ENCODE results near the gene FAM72A. TPM values are rescaled to one million over a fixed set of nuclear protein-coding genes. Genes with fewer than 3 reads are reported as not detected.
"Not testable (repeated sequence)": the region's sequence is repeated elsewhere in the genome, so short reads cannot be mapped to it uniquely, and the experiment has no call there.

Gene FAM72A
- total RNA-seq, 1 donor from 2014 or later, result 8.8 TPM

- H2AFZ ChIP-seq (ENCODE audit: low read depth, low read length); H3K27me3 Mint-ChIP-seq (ENCODE audit: low read depth, unreplicated experiment); H3K36me3 Mint-ChIP-seq (ENCODE audit: low read depth, unreplicated experiment); H3K9ac ChIP-seq (ENCODE audit: low read length); DNase-seq (ENCODE audit: low read depth); H3K79me2 ChIP-seq (ENCODE audit: insufficient read depth, low read length); FAIRE-seq; H3K4me3 ChIP-seq (ENCODE audit: insufficient read depth, low read depth, low read length); H3K9me3 Mint-ChIP-seq (ENCODE audit: unreplicated experiment); H3K27ac Mint-ChIP-seq (ENCODE audit: unreplicated experiment); H3K4me3 Mint-ChIP-seq (ENCODE audit: unreplicated experiment); H3K4me1 Mint-ChIP-seq (ENCODE audit: low read depth, unreplicated experiment); H3K9me3 ChIP-seq (ENCODE audit: insufficient read depth, low read depth, low read length); H3K4me1 ChIP-seq (ENCODE audit: insufficient read depth, low read length); H3K27ac ChIP-seq (ENCODE audit: low read depth, low read length); H3K4me2 ChIP-seq (ENCODE audit: low read length); H3K36me3 ChIP-seq (ENCODE audit: insufficient read depth, low read length); H4K20me1 ChIP-seq (ENCODE audit: insufficient read depth, low read length); H3K27me3 ChIP-seq (ENCODE audit: insufficient read depth, low read length): not testable (repeated sequence)
These were observed 18.9 kb downstream of the FAM72A start for GRCh38 chr1:206183788-206184187.

GRCh38 chr1:206182368-206183317 is 20.0 kb downstream of the FAM72A start:
- H3K36me3 Mint-ChIP-seq (ENCODE audit: low read depth, unreplicated experiment); H3K27me3 Mint-ChIP-seq (ENCODE audit: low read depth, unreplicated experiment); H2AFZ ChIP-seq (ENCODE audit: low read depth, low read length); FAIRE-seq; H3K4me3 Mint-ChIP-seq (ENCODE audit: unreplicated experiment); H3K27me3 ChIP-seq (ENCODE audit: insufficient read depth, low read length); H3K36me3 ChIP-seq (ENCODE audit: insufficient read depth, low read length); H3K27ac Mint-ChIP-seq (ENCODE audit: unreplicated experiment); H3K27ac ChIP-seq (ENCODE audit: low read depth, low read length); H3K4me3 ChIP-seq (ENCODE audit: insufficient read depth, low read depth, low read length); H4K20me1 ChIP-seq (ENCODE audit: insufficient read depth, low read length); H3K4me1 Mint-ChIP-seq (ENCODE audit: low read depth, unreplicated experiment); H3K4me1 ChIP-seq (ENCODE audit: insufficient read depth, low read length); H3K79me2 ChIP-seq (ENCODE audit: insufficient read depth, low read length); H3K9ac ChIP-seq (ENCODE audit: low read length); H3K9me3 ChIP-seq (ENCODE audit: insufficient read depth, low read depth, low read length); H3K9me3 Mint-ChIP-seq (ENCODE audit: unreplicated experiment): not testable (repeated sequence)
- peak; percentile 49 for DNase-seq (ENCODE audit: low read depth)
- H3K4me2 ChIP-seq (ENCODE audit: low read length), result peak overlapping the region; percentile 30

- H3K4me1 Mint-ChIP-seq (ENCODE audit: low read depth, unreplicated experiment); H3K36me3 ChIP-seq (ENCODE audit: insufficient read depth, low read length); H3K27ac ChIP-seq (ENCODE audit: low read depth, low read length); H3K27me3 ChIP-seq (ENCODE audit: insufficient read depth, low read length); H3K4me1 ChIP-seq (ENCODE audit: insufficient read depth, low read length); FAIRE-seq; H3K9me3 ChIP-seq (ENCODE audit: insufficient read depth, low read depth, low read length); H3K36me3 Mint-ChIP-seq (ENCODE audit: low read depth, unreplicated experiment); H3K9me3 Mint-ChIP-seq (ENCODE audit: unreplicated experiment); H3K9ac ChIP-seq (ENCODE audit: low read length); H3K27ac Mint-ChIP-seq (ENCODE audit: unreplicated experiment); H3K4me2 ChIP-seq (ENCODE audit: low read length); H3K4me3 Mint-ChIP-seq (ENCODE audit: unreplicated experiment); H2AFZ ChIP-seq (ENCODE audit: low read depth, low read length); H3K79me2 ChIP-seq (ENCODE audit: insufficient read depth, low read length); H3K27me3 Mint-ChIP-seq (ENCODE audit: low read depth, unreplicated experiment); DNase-seq (ENCODE audit: low read depth); H4K20me1 ChIP-seq (ENCODE audit: insufficient read depth, low read length); H3K4me3 ChIP-seq (ENCODE audit: insufficient read depth, low read depth, low read length): not testable (repeated sequence)
These were observed 23.0 kb downstream of the FAM72A start for GRCh38 chr1:206179666-206180065.

- peak overlapping the region; percentile 47 for H3K27ac ChIP-seq (ENCODE audit: low read depth, low read length)
- peak; percentile 87 for DNase-seq (ENCODE audit: low read depth)
These were observed 24.3 kb downstream of the FAM72A start for GRCh38 chr1:206178061-206178989.

GRCh38 chr1:206176114-206176502 is 26.5 kb downstream of the FAM72A start:
- H3K4me3 ChIP-seq (ENCODE audit: insufficient read depth, low read depth, low read length); H3K79me2 ChIP-seq (ENCODE audit: insufficient read depth, low read length); H3K9ac ChIP-seq (ENCODE audit: low read length); H3K27me3 Mint-ChIP-seq (ENCODE audit: low read depth, unreplicated experiment); H3K9me3 ChIP-seq (ENCODE audit: insufficient read depth, low read depth, low read length); H3K36me3 Mint-ChIP-seq (ENCODE audit: low read depth, unreplicated experiment); DNase-seq (ENCODE audit: low read depth); FAIRE-seq; H2AFZ ChIP-seq (ENCODE audit: low read depth, low read length); H3K4me1 ChIP-seq (ENCODE audit: insufficient read depth, low read length); H3K9me3 Mint-ChIP-seq (ENCODE audit: unreplicated experiment); H3K27ac ChIP-seq (ENCODE audit: low read depth, low read length); H3K4me2 ChIP-seq (ENCODE audit: low read length); H3K27me3 ChIP-seq (ENCODE audit: insufficient read depth, low read length); H3K4me3 Mint-ChIP-seq (ENCODE audit: unreplicated experiment); H4K20me1 ChIP-seq (ENCODE audit: insufficient read depth, low read length); H3K36me3 ChIP-seq (ENCODE audit: insufficient read depth, low read length); H3K27ac Mint-ChIP-seq (ENCODE audit: unreplicated experiment); H3K4me1 Mint-ChIP-seq (ENCODE audit: low read depth, unreplicated experiment): not testable (repeated sequence)

More at GRCh38 chr1:206178061-206178989, 24.3 kb downstream of the FAM72A start:
- H3K9ac ChIP-seq (ENCODE audit: low read length); H3K4me1 ChIP-seq (ENCODE audit: insufficient read depth, low read length); H3K36me3 ChIP-seq (ENCODE audit: insufficient read depth, low read length); H4K20me1 ChIP-seq (ENCODE audit: insufficient read depth, low read length); H2AFZ ChIP-seq (ENCODE audit: low read depth, low read length); H3K27me3 ChIP-seq (ENCODE audit: insufficient read depth, low read length); H3K9me3 Mint-ChIP-seq (ENCODE audit: unreplicated experiment); H3K4me1 Mint-ChIP-seq (ENCODE audit: low read depth, unreplicated experiment); H3K79me2 ChIP-seq (ENCODE audit: insufficient read depth, low read length); H3K4me3 Mint-ChIP-seq (ENCODE audit: unreplicated experiment); H3K9me3 ChIP-seq (ENCODE audit: insufficient read depth, low read depth, low read length); H3K36me3 Mint-ChIP-seq (ENCODE audit: low read depth, unreplicated experiment); FAIRE-seq; H3K27me3 Mint-ChIP-seq (ENCODE audit: low read depth, unreplicated experiment): not testable (repeated sequence)
- H3K4me3 ChIP-seq (ENCODE audit: insufficient read depth, low read depth, low read length), result peak overlapping the region; percentile 17
- H3K27ac Mint-ChIP-seq (ENCODE audit: unreplicated experiment), result peak overlapping the region; percentile 72
- peak overlapping the region; percentile 33 for H3K4me2 ChIP-seq (ENCODE audit: low read length)
